Panc1 (cell line): ENCODE measurements around the gene OTC. TPM values are rescaled to one million over a fixed set of nuclear protein-coding genes. Genes with fewer than 3 reads are reported as not detected.

ENCODE experiments used
- ATAC-seq: fragments of 200-7000 bp; cut with Tn5 transposase; 2 replicates; pipeline ENCODE4 v1.9.1; 2020; ENCODE audit warnings: mild to moderate bottlenecking, moderate library complexity
- BruUV-seq: library from RNA; stranded (reverse); fragments of 400-500 nt; replicated peaks from 2 replicates; lab custom pipeline; 2021; lab: Mats Ljungman, UMichigan
- CTCF ChIA-PET: fragments of 300-600 bp; sonication (Branson Sonifier 250); formaldehyde crosslinking; loops from one replicate; lab custom pipeline; 2022; ENCODE audit warnings: antibody characterized with exemption; lab: Charles Lee
- POLR2A ChIA-PET: fragments of 300-600 bp; sonication (Branson Sonifier 250); formaldehyde crosslinking; loops from one replicate; lab custom pipeline; 2022; ENCODE audit warnings: antibody characterized with exemption; lab: Charles Lee
- DNase-seq: peaks from one replicate; pipeline ENCODE4 v3.0.0-alpha.2; 2010; ENCODE audit warnings: low read depth, low spot score
- H3K27ac ChIP-seq: 2 replicates; pipeline ENCODE4 v1.5.1; 2011; ENCODE audit warnings: mild to moderate bottlenecking, low read length, inconsistent platforms
- H3K27me3 ChIP-seq: fragments of 200-500 bp; sonication (Bioruptor generic); 2 replicates; pipeline ENCODE4 v1.6.0; 2014; ENCODE audit warnings: low read length, inconsistent platforms; ENCODE audit not compliant: control insufficient read depth, insufficient read depth
- H3K36me3 ChIP-seq: fragments of 200-500 bp; sonication (Bioruptor generic); 2 replicates; pipeline ENCODE4 v1.5.1; 2014; ENCODE audit warnings: inconsistent platforms, mild to moderate bottlenecking, low read length, moderate library complexity; ENCODE audit not compliant: control insufficient read depth, insufficient read depth
- H3K4me1 ChIP-seq: 2 replicates; pipeline ENCODE4 v1.5.1; 2011; ENCODE audit warnings: inconsistent platforms, mild to moderate bottlenecking, low read length, moderate library complexity; ENCODE audit not compliant: control insufficient read depth, insufficient read depth
- H3K4me3 ChIP-seq, 2 experiments: 2 replicates each; pipeline ENCODE4 v1.5.1; 2011 to 2012; ENCODE audit warnings: low read depth in 2 of 2, low read length in 2 of 2, mild to moderate bottlenecking in 2 of 2, inconsistent platforms in 1 of 2, moderate library complexity in 1 of 2
- H3K9me3 ChIP-seq: fragments of 200-500 bp; sonication (Bioruptor generic); 2 replicates; pipeline ENCODE4 v1.5.1; 2014; ENCODE audit warnings: low read depth, mild to moderate bottlenecking, inconsistent platforms, low read length, moderate library complexity; ENCODE audit not compliant: control insufficient read depth, insufficient read depth
- CTCF ChIP-seq: fragments of 450-650 bp; IDR thresholded peaks from 2 replicates; pipeline ENCODE4 v1.5.1; 2017; ENCODE audit warnings: mild to moderate bottlenecking
- POLR2AphosphoS5 ChIP-seq: IDR thresholded peaks from 2 replicates; pipeline ENCODE4 v1.6.1; 2012; ENCODE audit warnings: mild to moderate bottlenecking, low read depth, low read length, moderate library complexity
- REST ChIP-seq, 2 experiments: IDR thresholded peaks; 2 replicates each; pipeline ENCODE4 v1.6.1; 2011 to 2012; ENCODE audit warnings: low read depth in 2 of 2, control low read depth in 1 of 2, low read length in 1 of 2, mild to moderate bottlenecking in 1 of 2, moderate library complexity in 1 of 2; ENCODE audit not compliant: insufficient read depth in 1 of 2
- SIN3A ChIP-seq: IDR thresholded peaks from 2 replicates; pipeline ENCODE4 v1.6.1; 2012; ENCODE audit warnings: low read depth, mild to moderate bottlenecking, low read length, moderate library complexity, borderline replicate concordance; ENCODE audit not compliant: insufficient read depth
- TCF7L2 ChIP-seq: IDR thresholded peaks from 2 replicates; pipeline ENCODE4 v1.6.1; 2011; ENCODE audit warnings: mild to moderate bottlenecking, low read depth, low read length, inconsistent platforms
- in situ Hi-C: cut with HindIII; loops from 2 replicates; pipeline ENCODE4 v1.10.0; 2016; ENCODE audit warnings: low sequenced_read_pairs, low pct_unique_long_range_greater_than_20kb
- intact Hi-C: fragments of 100-400 bp; cut with micrococcal nuclease; formaldehyde crosslinking; loops from one replicate; pipeline ENCODE4 v1.10.0; 2022; ENCODE audit not compliant: unreplicated experiment
- total RNA-seq: library from RNA; stranded (reverse); gene quantifications from one replicate; pipeline ENCODE4 v1.2.1, GENCODE V29; 2021; ENCODE audit not compliant: unreplicated experiment

OTC gene
- total RNA-seq, 1 experiment from 2014 or later, result not detected

GRCh38 chrX:38363046-38363445, 10.6 kb downstream of the OTC start:
- no TSS peak for BruUV-seq
- ChIA-PET CTCF (no interaction called here), POLR2A (no interaction called here)
- intact Hi-C loops (no loop called here), in situ Hi-C loops (no loop called here)
- Histone ChIP-seq H3K36me3 (no peaks in the 10 kb centered on the region), H3K9me3 (no peaks in the 10 kb centered on the region), H3K27me3 (no peaks in the 10 kb centered on the region), H3K4me3 (no peak overlapping the region), H3K4me1 (no peaks in the 10 kb centered on the region), H3K27ac (no peak overlapping the region)
- TF ChIP-seq SIN3A (no peak), REST (IDR thresholded peaks at IDR 0.05; ENCODE audit: insufficient read depth in 1 of 2, low read depth in 2 of 2, low read length in 1 of 2) (no peak), TCF7L2 (no peak), CTCF (no peak), POLR2AphosphoS5 (no peak)
- ATAC-seq (no peak), DNase-seq (no peak)

- DNase-seq, result no peak
- no peak for TF ChIP-seq REST (IDR thresholded peaks at IDR 0.05; ENCODE audit: insufficient read depth in 1 of 2, low read depth in 2 of 2, low read length in 1 of 2)
- TF ChIP-seq SIN3A, result no peak
- TF ChIP-seq POLR2AphosphoS5, result no peak
- no peak for TF ChIP-seq TCF7L2
- TF ChIP-seq CTCF, result no peak
- no TSS peak for BruUV-seq
- H3K4me1 ChIP-seq, result no peaks in the 10 kb centered on the region
- no peaks in the 10 kb centered on the region for H3K27me3 ChIP-seq
- no peak overlapping the region for H3K27ac ChIP-seq
- intact Hi-C loops (no loop called here), in situ Hi-C loops (no loop called here)
- H3K4me3 ChIP-seq, result no peak overlapping the region
- ChIA-PET CTCF (no interaction called here), POLR2A (no interaction called here)
- H3K9me3 ChIP-seq, result no peaks in the 10 kb centered on the region
- H3K36me3 ChIP-seq, result no peaks in the 10 kb centered on the region
- no peak for ATAC-seq
Observed at GRCh38 chrX:38365954-38366353, 13.6 kb downstream of the OTC start.
